H1 (cell line): ENCODE results near the gene INPP4B. TPM values are rescaled to one million over a fixed set of nuclear protein-coding genes. Genes with fewer than 3 reads are reported as not detected.

Experiments used
- CTCF ChIA-PET: fragments of 300-600 bp; sonication (Branson Sonifier 250); formaldehyde crosslinking; loops from one replicate; lab custom pipeline; 2021; ENCODE audit not compliant: partially characterized antibody; lab: Charles Lee
- POLR2A ChIA-PET: fragments of 300-600 bp; sonication (Branson Sonifier 250); formaldehyde crosslinking; loops from one replicate; lab custom pipeline; 2021; ENCODE audit warnings: inconsistent platforms; ENCODE audit not compliant: partially characterized antibody; lab: Charles Lee
- DNase-seq, 2 experiments: peaks; one replicate each; pipeline versions ENCODE4 v3.0.0 to v3.0.0-alpha.2; 2010 to 2022; ENCODE audit warnings: low spot score in 2 of 2, low read depth in 1 of 2, mixed read lengths in 1 of 2
- FAIRE-seq: peaks from 2 replicates; lab custom pipeline; 2011; peaks lifted over from hg19 to GRCh38; lab: Jason Lieb, UNC
- H2AFZ ChIP-seq: 2 replicates; pipeline ENCODE4 v1.8.1; 2012; ENCODE audit warnings: low read length, inconsistent platforms
- H2AK5ac ChIP-seq: 2 replicates; pipeline ENCODE4 v1.6.1; 2013; ENCODE audit warnings: low read depth, low read length
- H2BK120ac ChIP-seq: replicated peaks from 2 replicates; pipeline ENCODE3; 2013; ENCODE audit warnings: low read depth, low read length, inconsistent platforms
- H2BK12ac ChIP-seq: 2 replicates; pipeline ENCODE4 v1.6.1; 2013; ENCODE audit warnings: low read depth, low read length
- H2BK15ac ChIP-seq: 2 replicates; pipeline ENCODE4 v1.6.1; 2013; ENCODE audit warnings: low read length
- H2BK20ac ChIP-seq: 2 replicates; pipeline ENCODE4 v1.6.1; 2013; ENCODE audit warnings: low read length
- H2BK5ac ChIP-seq: 2 replicates; pipeline ENCODE4 v1.6.1; 2013; ENCODE audit warnings: low read depth, low read length
- H3K14ac ChIP-seq: 2 replicates; pipeline ENCODE4 v1.6.1; 2013; ENCODE audit warnings: inconsistent platforms; ENCODE audit not compliant: insufficient read length
- H3K18ac ChIP-seq: 2 replicates; pipeline ENCODE4 v1.6.1; 2013; ENCODE audit warnings: low read length; ENCODE audit errors: extremely low read depth
- H3K23ac ChIP-seq: 2 replicates; pipeline ENCODE4 v1.6.1; 2013; ENCODE audit warnings: inconsistent platforms; ENCODE audit not compliant: insufficient read length
- H3K23me2 ChIP-seq: 2 replicates; pipeline ENCODE4 v1.6.1; 2013; ENCODE audit warnings: low read depth, low read length
- H3K27ac ChIP-seq: 2 replicates; pipeline ENCODE4 v1.6.1; 2011; ENCODE audit warnings: low read depth, low read length, inconsistent platforms
- H3K27me3 ChIP-seq, 4 experiments: replicated peaks in 1 of 4; 1 replicate in 1 of 4; 2 replicates in 3 of 4; pipeline versions ENCODE4 v1.6.1 to v1.8.1; 2011 to 2013; ENCODE audit warnings: low read length in 3 of 4, mild to moderate bottlenecking in 3 of 4, inconsistent platforms in 2 of 4, mixed read lengths in 2 of 4, moderate library complexity in 1 of 4; ENCODE audit not compliant: control insufficient read depth in 3 of 4, insufficient read depth in 3 of 4; ENCODE audit errors: extremely low read depth in 1 of 4
- H3K36me3 ChIP-seq, 4 experiments: 2 replicates each; pipeline versions ENCODE4 v1.6.1 to v1.8.1; 2011 to 2013; ENCODE audit warnings: mild to moderate bottlenecking in 4 of 4, low read length in 3 of 4, moderate library complexity in 2 of 4, control low read depth in 1 of 4, inconsistent platforms in 1 of 4; ENCODE audit not compliant: insufficient read depth in 4 of 4, control insufficient read depth in 2 of 4
- H3K4ac ChIP-seq: replicated peaks from 2 replicates; pipeline ENCODE3; 2013; ENCODE audit warnings: low read length, low read depth, mixed read lengths, inconsistent platforms; ENCODE audit not compliant: insufficient read length
- H3K4me1 ChIP-seq, 4 experiments: replicated peaks in 1 of 4; 1 replicate in 1 of 4; 2 replicates in 3 of 4; pipeline versions ENCODE4 v1.6.1 to v1.8.1; 2011 to 2013; ENCODE audit warnings: low read length in 3 of 4, inconsistent platforms in 2 of 4, mixed read lengths in 1 of 4; ENCODE audit not compliant: insufficient read depth in 4 of 4, control insufficient read depth in 3 of 4
- H3K4me2 ChIP-seq, 2 experiments: 2 replicates each; pipeline versions ENCODE4 v1.6.1 to v1.8.1; 2011 to 2013; ENCODE audit warnings: low read depth in 2 of 2, low read length in 2 of 2, control low read depth in 1 of 2, inconsistent platforms in 1 of 2, mild to moderate bottlenecking in 1 of 2; ENCODE audit not compliant: insufficient read depth in 1 of 2
- H3K4me3 ChIP-seq, 4 experiments: fragments of 200-600, 300-600 bp in 1 of 4; sonication (generic), shearing (Covaris generic), sonication (Bioruptor Twin) in 1 of 4; 2 replicates each; pipeline versions ENCODE4 v1.5.1 to v1.8.1; 2011 to 2016; ENCODE audit warnings: low read length in 4 of 4, low read depth in 3 of 4, control low read depth in 2 of 4, inconsistent platforms in 2 of 4, mild to moderate bottlenecking in 2 of 4, mixed read lengths in 1 of 4, moderate library complexity in 1 of 4; ENCODE audit not compliant: insufficient read depth in 2 of 4; ENCODE audit errors: extremely low read depth in 1 of 4
- H3K56ac ChIP-seq: replicated peaks from 2 replicates; pipeline ENCODE3; 2013; ENCODE audit warnings: low read depth, mild to moderate bottlenecking, mixed read lengths, low read length, inconsistent platforms; ENCODE audit not compliant: insufficient read length
- H3K79me1 ChIP-seq: 2 replicates; pipeline ENCODE4 v1.6.1; 2013; ENCODE audit warnings: low read depth, low read length, control low read depth
- H3K79me2 ChIP-seq, 2 experiments: 2 replicates each; pipeline versions ENCODE4 v1.6.1 to v1.8.1; 2012 to 2013; ENCODE audit warnings: low read length in 2 of 2, mild to moderate bottlenecking in 2 of 2, inconsistent platforms in 1 of 2; ENCODE audit not compliant: insufficient read depth in 2 of 2, control insufficient read depth in 1 of 2
- H3K9ac ChIP-seq, 4 experiments: replicated peaks in 1 of 4; 1 replicate in 1 of 4; 2 replicates in 3 of 4; pipeline versions ENCODE4 v1.6.1 to v1.8.1; 2011 to 2013; ENCODE audit warnings: low read depth in 3 of 4, low read length in 3 of 4, control low read depth in 2 of 4, mild to moderate bottlenecking in 2 of 4, moderate library complexity in 2 of 4, inconsistent platforms in 1 of 4; ENCODE audit errors: extremely low read depth in 1 of 4
- H3K9me3 ChIP-seq, 2 experiments: 2 replicates each; pipeline versions ENCODE4 v1.6.1 to v1.8.1; 2012 to 2013; ENCODE audit warnings: mild to moderate bottlenecking in 2 of 2, moderate library complexity in 2 of 2, control low read depth in 1 of 2, inconsistent platforms in 1 of 2, low read depth in 1 of 2, low read length in 1 of 2, mixed read lengths in 1 of 2; ENCODE audit not compliant: insufficient read depth in 2 of 2
- H4K20me1 ChIP-seq, 2 experiments: replicated peaks in 1 of 2; 2 replicates each; pipeline versions ENCODE3 to v1.8.1; 2011 to 2013; ENCODE audit warnings: inconsistent platforms in 2 of 2, low read length in 2 of 2, mild to moderate bottlenecking in 1 of 2; ENCODE audit not compliant: insufficient read depth in 2 of 2, control insufficient read depth in 1 of 2
- H4K5ac ChIP-seq: 2 replicates; pipeline ENCODE4 v1.6.1; 2013; ENCODE audit warnings: low read length, low read depth, mixed read lengths, inconsistent platforms; ENCODE audit not compliant: insufficient read length
- H4K8ac ChIP-seq: 2 replicates; pipeline ENCODE4 v1.8.0; 2013; ENCODE audit warnings: mild to moderate bottlenecking, moderate library complexity, low read length, inconsistent platforms; ENCODE audit not compliant: insufficient read depth; ENCODE audit errors: extremely low read depth
- H4K91ac ChIP-seq: replicated peaks from 2 replicates; pipeline ENCODE3; 2013; ENCODE audit warnings: low read length, mixed read lengths, inconsistent platforms; ENCODE audit not compliant: insufficient read length
- BACH1 ChIP-seq: IDR thresholded peaks from 2 replicates; pipeline ENCODE4 v1.6.1; 2012; ENCODE audit warnings: low read length, improper control_type of control experiment
- BRCA1 ChIP-seq: IDR thresholded peaks from 2 replicates; pipeline ENCODE4 v1.6.1; 2012; ENCODE audit warnings: low read depth, low read length, improper control_type of control experiment
- TCF12 ChIP-seq: IDR thresholded peaks from 2 replicates; pipeline ENCODE4 v1.6.1; 2011; ENCODE audit warnings: low read depth, mild to moderate bottlenecking, low read length
- WGBS, 2 experiments: shearing (Covaris generic) in 1 of 2; methylation state at CpG; one replicate each; pipeline versions ENCODE4 v1.1.6 to v1.1.7; 2013 to 2015; ENCODE audit warnings: low lambda C conversion rate in 2 of 2, mixed read lengths in 2 of 2, inconsistent platforms in 1 of 2, low coverage in 1 of 2, missing lambda C conversion rate in 1 of 2; ENCODE audit not compliant: insufficient replicate concordance in 2 of 2, insufficient coverage in 1 of 2, insufficient read length in 1 of 2; ENCODE audit errors: extremely low coverage in 1 of 2, missing lambda C conversion rate in 1 of 2; 5-methylcytosine and 5-hydroxymethylcytosine counted together
- polyA plus RNA-seq, 7 experiments: library from polyadenylated mRNA; depleted of rRNA in 3 of 7; stranded (reverse) in 5 of 7; unstranded in 2 of 7; fragments of >200 nt in 5 of 7; fragments of 200-250 nt in 2 of 7; gene quantifications; 1 replicate in 5 of 7; 2 replicates in 1 of 7; 4 replicates in 1 of 7; pipeline versions ENCODE4 v1.2.1 to v1.2.3, GENCODE V29; 2011 to 2013; ENCODE audit warnings: missing spikeins in 2 of 7, mixed read lengths in 2 of 7
- total RNA-seq: library from RNA; stranded (reverse); fragmentation: NEBNext Ultra II Directional; extraction: Animal tissue kit (Norgen Biotek cat#: 25700); gene quantifications from 2 replicates; pipeline ENCODE4 v1.2.1, GENCODE V29; 2021

The INPP4B gene
- total and polyA plus RNA-seq, 2 of the 8 experiments (the other 6 are each of a cell fraction or from before 2014, with no cell fraction given), result 0.11 to 0.54 TPM

DNA sequence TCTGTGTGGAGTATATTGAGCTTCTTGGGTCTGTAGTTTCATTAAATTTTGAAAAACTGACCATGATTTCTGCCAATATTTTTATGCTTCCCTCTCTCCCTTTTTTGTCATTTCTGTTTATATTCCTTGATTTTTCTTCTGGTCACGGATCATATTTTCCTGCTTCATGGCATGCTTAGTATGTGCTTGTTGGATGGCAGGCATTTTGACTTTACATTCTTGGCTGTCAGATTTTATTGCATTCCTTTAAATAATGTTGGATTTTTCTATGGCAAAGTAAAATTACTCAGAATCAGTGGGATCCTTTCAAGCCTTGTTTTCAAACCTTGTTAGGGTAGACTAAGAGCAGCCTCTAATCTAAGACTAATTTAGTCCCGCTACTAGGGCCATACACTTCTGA is 677.9 kb downstream of the INPP4B start:
- no peak overlapping the region for H2AK5ac ChIP-seq
- H2BK15ac ChIP-seq, result no peak overlapping the region
- FAIRE-seq (no peak), DNase-seq (no peak)
- H2BK20ac ChIP-seq, result no peak overlapping the region
- H3K4me3 ChIP-seq, result no peak overlapping the region
- H3K18ac ChIP-seq, result no peak overlapping the region
- no peak overlapping the region for H3K9ac ChIP-seq
- POLR2A ChIA-PET, result no interaction called here
- no peaks in the 10 kb centered on the region for H4K20me1 ChIP-seq
- no peak overlapping the region for H3K4ac ChIP-seq
- H3K36me3 ChIP-seq, result no peaks in the 10 kb centered on the region
- H2AFZ ChIP-seq, result no peak overlapping the region
- H3K79me2 ChIP-seq, result no peaks in the 10 kb centered on the region
- H3K4me2 ChIP-seq, result no peak overlapping the region
- TF ChIP-seq BRCA1 (no peak), BACH1 (no peak), TCF12 (no peak)
- no peak overlapping the region for H4K8ac ChIP-seq
- H3K79me1 ChIP-seq, result no peaks in the 10 kb centered on the region
- H3K9me3 ChIP-seq, result no peaks in the 10 kb centered on the region
- CTCF ChIA-PET, result interaction anchor here (0.7 to 1.7 kb wide), 2 partner anchors 19 to 115 kb away, joined by 3 to 5 read pairs; no protein-coding TSS in a partner anchor
- H3K27me3 ChIP-seq, result no peaks in the 10 kb centered on the region
- 83% methylated on average over 2 of the region's 2 CpGs; no CpG with 5 or more reads in 1 of the 2 experiments for WGBS, 2 experiments
- no peak overlapping the region for H2BK5ac ChIP-seq
- H2BK120ac ChIP-seq, result no peak overlapping the region
- H2BK12ac ChIP-seq, result no peak overlapping the region
- H3K27ac ChIP-seq, result no peak overlapping the region
- H3K14ac ChIP-seq, result no peak overlapping the region
- no peak overlapping the region for H3K23ac ChIP-seq
- no peak overlapping the region for H4K91ac ChIP-seq
- H3K4me1 ChIP-seq, result no peaks in the 10 kb centered on the region
- no peak overlapping the region for H3K56ac ChIP-seq
- no peaks in the 10 kb centered on the region for H3K23me2 ChIP-seq
- H4K5ac ChIP-seq, result no peak overlapping the region
